Brain pericyte (primary cell): ENCODE data around the gene ZNF304.

Experiments
- DNase-seq: peaks from one replicate; pipeline ENCODE4 v3.0.0-alpha.2; 2012; ENCODE audit warnings: low read depth, low spot score

The ZNF304 gene

DNA sequence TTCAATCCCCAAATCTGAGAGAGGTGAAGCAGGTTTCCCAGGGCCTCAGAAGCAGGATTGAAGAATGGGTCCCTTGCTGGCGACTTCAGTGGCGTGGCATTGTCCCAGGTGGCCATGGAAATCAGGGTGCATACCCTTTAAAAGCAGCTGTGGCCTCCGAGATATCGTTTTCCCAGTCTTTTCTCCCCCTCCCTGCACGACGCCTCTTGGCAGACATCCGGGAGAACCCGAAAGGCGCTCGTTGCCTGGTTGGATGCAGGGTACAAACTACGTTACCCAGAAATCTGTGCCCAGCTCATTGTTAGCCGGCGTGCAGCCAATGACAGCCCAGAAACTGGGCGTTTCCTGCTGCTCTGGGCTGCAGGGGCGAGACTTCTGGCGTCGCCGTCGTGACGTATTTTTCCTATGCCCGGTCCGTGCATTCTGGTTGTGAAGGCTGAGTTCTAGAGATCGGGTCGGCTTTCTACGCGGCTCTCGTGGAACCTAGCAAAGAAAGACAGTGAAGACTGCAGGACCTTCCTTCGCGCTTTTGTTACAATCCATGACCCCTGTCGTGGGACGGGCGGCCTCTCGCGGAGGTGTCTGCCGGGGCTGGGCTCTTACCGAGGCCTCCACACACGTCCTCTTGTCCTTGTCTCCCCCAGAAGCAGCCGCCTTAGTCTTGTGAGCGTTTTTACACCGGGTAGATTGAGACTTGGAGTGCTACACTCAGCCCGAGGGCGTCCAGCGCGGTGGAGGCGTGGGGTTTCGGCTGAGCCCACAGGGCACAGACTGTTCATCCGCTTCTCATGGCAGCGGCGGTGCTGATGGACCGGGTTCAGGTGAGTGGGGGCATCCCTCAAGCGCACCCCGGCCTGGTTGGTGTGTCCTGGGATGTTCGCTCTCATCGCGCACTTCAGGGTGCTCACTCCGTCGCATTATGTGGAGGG is at the start of gene ZNF304:
Gene ZNF304, plus strand, starts transcription at position 395 of the 929 bp plus-strand sequence. Its CDS starts 394 bp downstream, at position 789.
- peak; percentile 83 for DNase-seq

DNA sequence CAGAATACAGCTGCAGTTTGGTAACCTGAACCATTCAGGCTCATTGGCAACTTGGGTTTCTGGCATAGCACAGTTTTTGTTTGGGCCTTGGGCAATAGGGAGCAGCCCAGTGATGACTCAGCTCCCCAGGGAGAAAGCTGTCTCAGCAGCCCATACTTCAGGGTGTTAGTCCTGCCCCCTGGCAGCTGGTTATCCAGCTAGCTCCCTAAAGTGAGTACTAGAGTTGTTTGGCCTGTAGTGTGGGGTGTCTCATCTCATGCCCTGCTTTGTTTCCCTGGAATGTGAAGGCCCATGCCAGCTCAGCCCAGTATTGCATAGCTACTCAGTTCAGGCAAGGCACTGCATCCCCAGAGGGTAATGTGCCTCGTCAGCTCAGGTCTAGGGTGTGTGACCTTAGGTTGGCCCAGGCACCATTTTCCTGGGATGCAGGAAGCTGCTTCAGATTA is 49.0 kb upstream of the ZNF304 start:
- peak; percentile 88 for DNase-seq

DNA sequence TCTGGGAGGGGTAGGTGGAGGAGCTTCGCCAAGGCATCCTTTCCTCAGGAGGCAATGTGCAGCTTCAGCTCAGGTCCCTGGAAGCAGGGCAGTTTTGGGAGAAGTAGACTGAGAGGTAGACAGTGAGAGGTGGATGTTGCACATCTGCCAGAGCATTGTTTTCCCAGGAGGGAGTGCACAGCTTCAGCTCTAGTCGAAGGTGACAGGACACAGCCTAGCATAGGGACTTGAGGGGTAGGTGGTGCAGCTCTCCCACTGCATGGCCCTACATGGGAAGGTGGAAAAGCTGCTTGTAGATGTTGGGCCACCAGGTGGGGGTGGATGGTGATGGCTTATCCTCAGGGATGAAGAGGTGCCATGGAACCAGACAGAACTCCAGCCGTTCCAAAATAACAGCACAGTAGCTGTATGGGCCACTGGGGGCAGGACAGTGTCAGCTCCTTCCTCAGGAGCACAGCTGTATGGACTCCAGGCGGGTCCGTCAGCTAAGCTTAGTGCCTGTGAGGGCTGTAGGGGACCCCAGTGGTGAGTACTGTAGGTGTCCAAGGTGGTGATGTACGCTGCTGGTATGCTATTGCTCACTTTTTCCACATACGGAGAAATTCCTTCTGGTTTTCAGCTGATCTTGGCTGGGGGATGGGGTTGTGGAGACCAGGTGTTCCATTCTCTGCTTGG is 48.2 kb upstream of the ZNF304 start:
- no peak for DNase-seq

DNA sequence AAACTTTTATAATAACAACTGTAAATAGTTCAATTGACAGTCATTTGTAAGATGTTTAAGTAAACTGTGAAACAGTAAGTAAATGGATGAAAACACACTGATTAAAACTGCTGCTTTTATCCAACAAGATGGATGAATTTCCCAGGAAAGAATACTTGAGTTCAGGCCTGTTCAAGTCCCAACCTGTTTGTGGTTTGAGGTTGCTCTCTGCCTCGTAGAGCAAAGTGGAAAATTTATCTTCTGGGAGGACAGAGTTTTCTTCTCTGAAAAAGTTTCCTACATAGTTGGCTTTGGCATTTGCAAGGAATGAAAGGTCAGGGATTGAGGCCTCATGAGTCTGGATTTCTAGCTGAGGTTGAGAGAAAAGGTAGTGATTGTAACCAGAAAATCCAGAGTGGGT is 46.0 kb upstream of the ZNF304 start:
- DNase-seq, result no peak

DNA sequence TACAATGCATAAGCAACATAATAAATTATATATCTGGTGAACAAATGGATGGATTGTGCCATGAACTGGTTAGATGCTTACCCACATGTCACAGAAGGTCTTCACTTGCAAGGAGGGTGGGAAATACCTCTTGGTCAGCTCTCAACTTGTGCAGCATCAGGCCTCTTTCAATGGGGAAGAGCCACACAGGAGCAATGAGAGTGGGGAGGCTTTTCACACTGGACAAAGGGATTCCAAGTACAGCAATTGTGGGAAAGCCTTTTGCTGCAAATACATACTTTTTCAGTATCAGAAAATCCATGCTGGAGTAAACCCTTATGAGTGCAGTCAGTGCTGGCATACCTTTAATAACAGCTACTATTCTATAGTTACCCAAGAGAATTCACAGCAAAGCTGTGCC is 42.6 kb upstream of the ZNF304 start:
- no peak for DNase-seq

DNA sequence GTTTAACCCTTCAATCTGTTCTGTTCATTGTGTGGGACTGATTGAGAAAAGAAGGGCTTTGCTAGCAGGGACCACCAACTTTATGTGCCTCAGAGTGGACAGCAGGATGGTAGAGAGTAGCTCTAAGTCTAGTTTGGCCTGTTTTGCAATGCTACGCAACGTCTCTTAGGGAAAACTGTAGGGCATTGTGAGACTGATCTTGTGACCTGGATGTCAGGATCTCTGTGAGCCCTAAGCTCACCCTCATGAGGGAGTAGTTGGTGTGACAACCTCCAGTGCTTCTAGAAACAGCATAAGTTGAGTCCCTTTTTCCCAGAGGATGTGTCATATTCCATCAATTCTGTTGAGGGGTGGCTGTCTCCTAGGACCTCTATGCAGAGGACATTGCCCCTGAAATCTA is 40.3 kb upstream of the ZNF304 start:
- DNase-seq, result no peak

DNA sequence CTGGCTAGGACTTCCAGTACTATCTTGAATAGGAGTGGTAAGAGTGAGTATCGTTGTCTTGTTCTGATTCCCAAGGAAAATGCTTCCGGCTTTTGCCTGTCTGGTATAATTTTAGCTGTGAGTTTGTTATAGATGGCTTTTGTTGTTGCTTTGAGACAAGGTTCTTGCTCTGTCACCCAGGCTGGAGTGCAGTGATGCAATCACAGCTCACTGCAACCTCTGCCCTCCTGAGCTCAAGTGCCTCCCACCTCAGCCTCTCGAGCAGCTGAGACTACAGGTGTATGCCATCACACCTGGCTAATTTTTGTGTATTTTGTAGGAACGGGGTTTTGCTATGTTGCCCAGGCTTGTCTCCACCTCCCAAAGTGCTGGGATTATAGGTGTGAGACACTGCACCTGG is 36.9 kb upstream of the ZNF304 start:
- no peak for DNase-seq

DNA sequence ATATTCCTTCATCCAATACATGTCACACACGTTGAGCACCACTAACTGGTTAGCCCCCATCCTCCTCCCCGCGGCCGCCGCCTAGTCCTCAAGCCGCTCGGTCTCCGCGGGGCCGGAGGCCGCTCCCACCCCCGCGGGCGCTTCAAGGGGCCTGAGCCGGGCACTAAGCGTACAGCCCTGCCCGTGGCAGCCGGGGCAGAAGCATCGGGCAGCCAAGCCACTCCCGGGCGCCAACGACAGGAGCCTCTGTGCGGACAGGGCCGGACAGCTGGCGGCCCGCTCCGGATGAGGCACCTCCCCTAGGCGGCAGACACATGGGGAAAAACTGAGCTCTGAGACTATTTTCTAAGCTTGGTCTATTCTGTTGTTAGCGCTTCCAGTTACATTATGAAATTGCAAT is 33.6 kb upstream of the ZNF304 start:
- DNase-seq, result no peak

DNA sequence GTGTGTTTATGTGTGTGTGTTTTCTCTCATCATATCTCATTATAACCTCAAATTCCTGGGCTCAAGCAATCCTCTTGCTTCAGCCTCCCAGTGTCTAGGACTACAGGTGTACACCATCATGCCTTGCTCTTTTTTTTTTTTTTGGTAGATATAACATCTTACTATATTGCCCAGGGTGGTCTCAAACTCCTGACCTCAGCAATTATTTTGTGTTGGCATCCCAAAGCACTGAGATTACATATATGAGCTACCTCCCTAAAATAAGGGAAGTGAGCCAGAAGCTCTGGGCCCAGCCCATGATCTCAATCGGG is 31.2 kb upstream of the ZNF304 start:
- DNase-seq, result no peak

DNA sequence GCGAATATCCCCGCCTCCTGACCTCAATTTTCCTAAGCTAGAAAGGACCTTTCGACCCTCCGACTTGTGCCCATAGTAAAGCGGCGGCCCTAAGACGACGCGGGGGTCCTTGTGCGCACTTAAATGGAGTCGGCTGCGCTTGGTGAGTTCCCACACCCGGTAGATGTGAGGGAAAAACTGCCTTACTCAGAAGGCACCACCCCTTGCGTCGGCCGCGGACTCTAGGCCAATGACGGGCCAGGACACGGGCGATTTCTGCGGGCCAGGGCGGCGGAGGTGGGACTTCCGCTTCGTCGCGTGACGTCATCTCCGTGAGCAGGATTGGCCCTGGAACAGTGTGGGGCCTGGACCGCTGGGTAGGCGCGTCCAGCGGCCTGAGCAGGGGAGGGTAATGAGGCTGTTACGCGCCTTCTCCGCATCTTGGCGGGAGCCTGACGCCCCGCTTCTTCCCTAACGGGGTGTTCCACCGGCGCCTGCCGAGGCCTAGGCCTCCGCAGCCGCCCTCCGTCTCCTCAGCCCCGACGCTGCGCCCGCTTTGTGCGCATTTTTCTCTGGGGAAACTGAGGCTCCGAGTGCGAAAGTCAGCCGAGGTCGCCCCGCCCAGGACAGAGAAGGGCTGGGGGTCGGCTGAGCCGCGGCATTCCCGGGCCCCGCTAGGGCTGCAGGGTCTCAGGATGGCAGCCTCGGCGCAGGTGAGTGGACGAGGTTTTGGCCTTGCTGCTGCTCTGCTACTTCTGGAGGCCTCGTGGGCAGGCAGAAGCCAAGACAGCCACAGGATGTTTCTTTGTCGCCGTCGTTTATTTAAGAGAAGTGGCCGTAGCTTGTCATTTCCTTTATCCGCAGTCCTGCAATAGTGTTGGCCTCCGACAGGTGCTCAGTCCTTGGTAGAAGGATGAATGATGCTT is 30.6 kb upstream of the ZNF304 start, which contains the start of gene ZNF543:
Gene ZNF543, plus strand, starts transcription at position 293 of the 905 bp plus-strand sequence. Its CDS starts 382 bp downstream, at position 675.
- DNase-seq, result peak; percentile 91

DNA sequence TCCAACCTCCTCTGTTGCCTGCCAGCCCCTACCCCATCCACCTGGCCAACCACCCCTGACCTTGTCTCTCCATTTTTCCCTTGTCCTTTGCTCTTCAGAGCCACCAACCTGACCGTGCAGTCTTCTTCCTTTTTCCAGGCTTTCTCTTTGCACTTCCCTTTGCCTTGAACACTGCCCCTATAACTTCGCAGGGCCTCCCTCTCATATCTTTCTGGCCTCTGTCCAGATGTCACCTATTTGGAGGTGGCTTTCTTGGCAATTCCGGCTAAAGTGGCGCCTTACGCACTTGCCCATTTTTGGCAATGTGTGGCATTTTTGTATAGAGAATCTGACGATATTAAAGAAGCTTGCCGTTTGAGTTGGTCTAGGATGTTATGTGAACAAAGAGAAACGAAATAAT is 30.0 kb upstream of the ZNF304 start:
- no peak for DNase-seq

DNA sequence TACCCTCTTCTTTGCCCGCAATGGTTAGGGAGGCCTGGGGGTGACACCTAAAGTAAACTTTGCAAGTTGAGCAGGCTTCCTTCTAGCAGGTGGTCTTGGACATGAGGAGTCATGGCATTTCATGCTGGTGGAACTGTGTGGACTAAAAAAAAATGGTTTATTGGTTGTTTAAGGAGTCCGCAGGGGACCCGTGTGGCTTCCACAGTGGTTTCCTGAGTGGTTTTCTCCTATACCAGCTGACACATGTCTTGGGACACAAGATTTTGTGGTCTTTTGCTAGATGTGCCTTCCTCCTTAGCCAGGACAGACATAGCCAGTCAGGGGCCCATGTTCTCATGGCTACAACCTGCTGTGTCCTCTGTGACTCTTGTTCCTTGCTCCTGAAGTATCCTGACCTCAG is 29.3 kb upstream of the ZNF304 start:
- no peak for DNase-seq

DNA sequence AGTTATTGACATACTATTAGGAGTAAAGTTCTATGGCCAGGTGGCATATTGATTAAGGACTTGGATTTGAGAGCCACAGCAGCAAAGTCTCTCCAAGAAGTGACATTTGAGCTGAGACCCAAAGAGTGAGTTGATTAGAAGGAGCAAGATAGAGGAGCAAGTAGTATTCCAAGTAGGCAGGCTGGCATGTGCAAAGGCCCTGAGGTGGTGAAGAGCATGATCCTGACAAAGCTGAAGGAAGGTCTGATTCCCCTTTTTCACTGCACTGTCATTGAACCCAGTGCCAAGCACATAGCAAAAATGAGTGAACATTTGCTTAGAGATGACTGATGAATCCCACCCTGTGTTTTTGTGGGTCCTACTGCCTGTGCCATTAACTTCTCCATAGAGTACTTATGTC is 26.1 kb upstream of the ZNF304 start:
- DNase-seq, result no peak

DNA sequence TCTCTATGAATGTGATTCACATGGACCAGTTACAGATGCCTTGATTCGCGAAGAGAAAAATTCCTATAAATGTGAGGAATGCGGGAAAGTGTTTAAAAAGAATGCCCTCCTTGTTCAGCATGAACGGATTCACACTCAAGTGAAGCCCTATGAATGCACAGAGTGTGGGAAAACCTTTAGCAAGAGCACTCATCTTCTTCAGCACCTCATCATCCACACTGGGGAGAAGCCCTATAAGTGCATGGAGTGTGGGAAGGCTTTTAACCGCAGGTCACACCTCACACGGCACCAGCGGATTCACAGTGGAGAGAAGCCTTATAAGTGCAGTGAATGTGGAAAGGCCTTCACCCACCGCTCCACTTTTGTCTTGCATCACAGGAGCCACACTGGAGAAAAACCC is 23.1 kb upstream of the ZNF304 start:
- no peak for DNase-seq

DNA sequence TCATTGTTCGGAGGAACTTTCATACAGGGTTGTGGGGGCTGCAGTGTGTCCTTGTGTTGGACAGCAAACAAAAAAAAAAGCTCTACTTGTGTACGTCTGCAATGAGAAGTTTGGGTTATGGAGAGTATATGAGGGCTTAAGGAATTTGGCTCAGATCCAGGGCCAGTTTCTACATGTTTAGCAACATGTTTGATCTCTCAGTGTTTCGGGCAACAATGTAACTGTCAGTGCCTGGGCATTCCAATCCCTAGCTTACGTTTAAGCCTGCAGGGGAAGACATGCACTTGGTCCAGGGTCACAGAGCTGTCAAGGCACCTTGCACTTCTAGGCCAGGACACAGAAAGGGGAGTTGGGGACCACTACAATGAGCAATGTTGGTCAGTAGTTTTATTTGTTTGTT is 16.9 kb upstream of the ZNF304 start:
- no peak for DNase-seq

DNA sequence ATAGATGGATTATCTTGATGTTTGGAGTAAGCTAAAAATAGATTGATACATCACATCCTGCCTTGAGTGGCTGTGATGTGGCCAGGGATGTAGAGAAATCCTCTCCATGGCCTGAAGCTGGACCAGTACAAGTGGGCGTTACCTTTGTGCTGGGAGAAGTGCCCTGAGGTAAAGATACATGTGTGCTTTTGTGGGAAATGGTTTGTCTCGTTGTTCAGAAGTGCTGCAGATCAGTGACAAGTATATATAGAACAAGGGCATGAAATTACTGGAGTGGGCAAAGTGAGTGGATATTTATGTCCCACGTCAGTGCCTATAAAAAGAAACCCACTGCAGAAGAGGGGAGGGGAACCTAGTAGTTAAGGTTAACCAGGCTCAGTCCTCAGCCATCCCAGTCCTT is 12.2 kb upstream of the ZNF304 start:
- no peak for DNase-seq

DNA sequence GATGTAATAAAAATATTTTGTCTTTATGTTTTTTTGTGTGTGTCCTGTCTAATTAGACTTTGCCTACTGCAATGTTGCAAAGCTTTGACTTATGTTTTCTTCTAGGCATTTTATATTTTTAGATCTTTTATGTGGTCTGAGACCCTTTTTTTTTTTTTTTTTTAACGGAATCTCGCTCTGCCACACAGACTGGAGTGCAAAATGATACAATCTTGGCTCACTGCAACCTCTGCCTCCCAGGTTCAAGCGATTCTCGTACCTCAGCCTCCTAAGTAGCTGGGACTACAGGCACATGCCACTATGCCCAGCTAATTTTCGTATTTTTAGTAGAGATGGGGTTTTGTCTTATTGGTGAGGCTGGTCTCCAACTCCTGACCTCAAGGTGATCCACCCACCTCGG is 8.5 kb upstream of the ZNF304 start:
- DNase-seq, result no peak

DNA sequence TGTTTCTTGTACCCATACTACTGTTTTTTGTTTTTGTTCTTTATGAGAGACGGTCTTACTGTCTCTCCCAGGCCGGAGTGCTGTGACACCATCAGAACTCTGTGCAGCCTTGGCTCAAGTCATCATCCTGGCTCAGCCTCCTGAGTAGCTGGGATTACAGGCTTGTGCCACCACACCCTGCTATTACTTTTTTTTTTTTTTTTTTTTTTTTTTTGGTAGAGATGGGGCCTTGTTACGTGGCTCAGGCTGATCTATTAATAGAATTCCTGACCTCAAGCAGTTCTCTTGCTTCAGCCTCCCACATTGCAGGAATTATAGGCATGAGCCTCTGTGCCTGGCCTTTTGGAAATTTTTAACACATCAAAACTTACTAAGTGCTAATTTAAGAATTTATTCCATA is 2.9 kb upstream of the ZNF304 start:
- DNase-seq, result no peak

DNA sequence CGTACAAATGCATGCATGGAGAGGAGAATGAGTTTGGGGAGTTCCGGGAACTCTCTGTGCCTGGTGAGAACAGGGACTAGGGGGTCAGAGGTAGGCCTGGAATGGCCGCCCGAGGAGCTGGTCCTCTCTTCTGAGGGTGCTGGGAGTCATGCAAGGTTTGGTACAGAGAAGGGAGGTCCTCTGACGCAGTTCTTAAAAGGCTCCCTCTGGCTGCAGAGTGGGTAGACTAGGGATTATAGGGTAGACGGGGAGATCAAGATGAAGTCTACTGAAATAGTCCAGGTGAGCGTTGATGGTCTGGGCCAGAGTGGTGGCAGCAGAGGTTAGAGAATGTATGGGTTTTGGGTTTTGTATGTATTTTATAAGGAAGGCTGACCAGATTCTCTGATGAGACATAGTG is 796 bp downstream of the ZNF304 start:
- DNase-seq, result no peak

DNA sequence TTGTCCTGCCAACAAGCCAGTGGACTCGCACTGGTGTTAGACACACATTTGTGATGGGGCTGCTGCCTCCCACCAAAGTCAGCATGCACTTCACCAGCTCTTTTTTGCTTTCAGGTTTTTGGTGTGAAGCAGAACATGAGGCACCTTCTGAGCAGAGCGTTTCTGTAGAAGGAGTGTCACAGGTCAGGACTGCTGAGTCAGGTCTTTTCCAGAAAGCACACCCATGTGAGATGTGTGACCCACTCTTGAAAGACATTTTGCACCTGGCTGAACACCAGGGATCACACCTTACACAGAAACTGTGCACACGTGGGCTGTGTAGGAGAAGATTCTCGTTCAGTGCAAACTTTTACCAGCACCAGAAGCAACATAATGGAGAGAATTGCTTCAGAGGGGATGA is 4.8 kb downstream of the ZNF304 start:
- no peak for DNase-seq

DNA sequence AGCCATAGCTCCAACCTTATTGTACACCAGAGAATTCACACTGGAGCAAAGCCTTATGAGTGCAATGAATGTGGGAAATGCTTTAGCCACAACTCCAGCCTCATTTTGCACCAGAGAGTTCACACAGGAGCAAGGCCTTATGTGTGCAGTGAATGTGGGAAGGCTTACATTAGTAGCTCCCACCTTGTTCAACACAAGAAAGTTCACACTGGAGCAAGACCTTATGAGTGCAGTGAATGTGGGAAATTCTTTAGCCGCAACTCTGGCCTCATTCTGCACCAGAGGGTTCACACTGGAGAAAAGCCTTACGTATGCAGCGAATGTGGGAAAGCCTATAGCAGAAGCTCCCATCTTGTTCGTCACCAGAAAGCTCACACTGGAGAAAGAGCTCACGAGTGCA is 6.3 kb downstream of the ZNF304 start:
- DNase-seq, result no peak

DNA sequence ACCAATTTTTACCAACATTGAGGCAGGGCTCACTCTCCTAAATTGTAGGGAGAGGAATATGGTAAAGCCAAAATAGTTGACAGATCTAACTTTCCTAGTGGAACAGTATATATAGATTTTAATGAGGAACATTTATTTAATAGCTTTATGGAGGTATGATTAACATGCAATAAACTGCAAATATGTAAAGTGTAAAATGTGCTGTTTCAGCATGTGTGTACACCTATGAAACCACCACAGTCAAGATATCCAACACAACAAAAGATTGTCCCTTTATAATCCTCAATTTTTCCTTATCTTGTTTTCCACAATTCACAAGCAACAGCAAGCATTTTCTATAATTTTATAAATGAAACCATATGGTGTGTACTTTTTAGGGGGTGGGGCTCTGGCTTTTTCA is 8.2 kb downstream of the ZNF304 start:
- no peak for DNase-seq
